PC-3 (cell line): ENCODE data around the gene NSUN4. TPM values are rescaled to one million over a fixed set of nuclear protein-coding genes. Genes with fewer than 3 reads are reported as not detected.
"Not testable (repeated sequence)": the region's sequence is repeated elsewhere in the genome, so short reads cannot be mapped to it uniquely, and the experiment has no call there.

Source experiments
- ATAC-seq: fragments of 200-7000 bp; cut with Tn5 transposase; 2 replicates; pipeline ENCODE4 v1.9.1; 2020; ENCODE audit warnings: mild to moderate bottlenecking, moderate library complexity
- BruUV-seq: library from RNA; stranded (reverse); fragments of 400-500 nt; replicated peaks from 2 replicates; lab custom pipeline; 2021; lab: Mats Ljungman, UMichigan
- CTCF ChIA-PET: fragments of 300-600 bp; sonication (Branson Sonifier 250); formaldehyde crosslinking; loops from one replicate; lab custom pipeline; 2022; ENCODE audit warnings: antibody characterized with exemption; lab: Charles Lee
- POLR2A ChIA-PET: fragments of 300-600 bp; sonication (Branson Sonifier 250); formaldehyde crosslinking; loops from one replicate; lab custom pipeline; 2022; ENCODE audit warnings: antibody characterized with exemption; ENCODE audit not compliant: unreplicated experiment; lab: Charles Lee
- DNase-seq: peaks from one replicate; pipeline ENCODE4 v3.0.0-alpha.2; 2015
- H2AFZ ChIP-seq: fragments of 300-600 bp; sonication (generic); 2 replicates; pipeline ENCODE4 v1.6.0; 2016; ENCODE audit warnings: antibody characterized with exemption, low read length
- H3F3A ChIP-seq: fragments of 300-600 bp; sonication (generic); one replicate; pipeline ENCODE4 v1.6.0; 2017; ENCODE audit warnings: antibody characterized with exemption, low read length, control low read depth, mild to moderate bottlenecking; ENCODE audit not compliant: unreplicated experiment
- H3K27ac ChIP-seq: fragments of 300-600 bp; sonication (generic); 2 replicates; pipeline ENCODE4 v1.5.1; 2016; ENCODE audit warnings: mild to moderate bottlenecking, low read length
- H3K27me3 ChIP-seq: fragments of 300-600 bp; sonication (generic); 2 replicates; pipeline ENCODE4 v1.6.1; 2016; ENCODE audit warnings: low read length, mixed read lengths
- H3K36me3 ChIP-seq: fragments of 300-600 bp; sonication (generic); 2 replicates; pipeline ENCODE4 v1.6.1; 2016; ENCODE audit warnings: low read depth, mixed run types, low read length, mixed read lengths
- H3K4me1 ChIP-seq: fragments of 300-600 bp; sonication (generic); 2 replicates; pipeline ENCODE4 v1.5.1; 2016; ENCODE audit warnings: low read length; ENCODE audit not compliant: insufficient read depth
- H3K4me2 ChIP-seq: fragments of 300-600 bp; sonication (generic); 2 replicates; pipeline ENCODE4 v1.6.0; 2016; ENCODE audit warnings: low read length
- H3K4me3 ChIP-seq: fragments of 300-600 bp; sonication (generic); 2 replicates; pipeline ENCODE4 v1.5.1; 2016; ENCODE audit warnings: mild to moderate bottlenecking, low read length, mixed read lengths
- H3K79me2 ChIP-seq: fragments of 300-600 bp; sonication (generic); 2 replicates; pipeline ENCODE4 v1.6.1; 2017; ENCODE audit warnings: low read length, mixed read lengths
- H3K9ac ChIP-seq: fragments of 300-600 bp; sonication (generic); 2 replicates; pipeline ENCODE4 v1.6.0; 2016; ENCODE audit warnings: mild to moderate bottlenecking, low read length
- H3K9me2 ChIP-seq: fragments of 300-600 bp; sonication (generic); replicated peaks from 2 replicates; pipeline ENCODE4 v1.6.1; 2016; ENCODE audit warnings: mixed run types, low read length, mixed read lengths
- H3K9me3 ChIP-seq: fragments of 300-600 bp; sonication (generic); 2 replicates; pipeline ENCODE4 v1.6.1; 2016; ENCODE audit warnings: low read length, mixed read lengths
- H4K20me1 ChIP-seq: fragments of 300-600 bp; sonication (generic); 2 replicates; pipeline ENCODE4 v1.6.1; 2016; ENCODE audit warnings: low read length, mixed read lengths
- CTCF ChIP-seq: fragments of 300-600 bp; sonication (generic); conservative IDR thresholded peaks from 2 replicates; pipeline ENCODE4 v1.5.1; 2017; ENCODE audit warnings: antibody characterized with exemption, low read depth, mild to moderate bottlenecking, low read length
- EZH2 ChIP-seq: fragments of 300-600 bp; sonication (generic); IDR thresholded peaks from one replicate; pipeline ENCODE4 v1.6.1; 2017; ENCODE audit warnings: antibody characterized with exemption, mild to moderate bottlenecking, low read length; ENCODE audit not compliant: unreplicated experiment
- EZH2phosphoT487 ChIP-seq: fragments of 300-600 bp; sonication (generic); IDR thresholded peaks from 2 replicates; pipeline ENCODE4 v1.6.1; 2018; ENCODE audit warnings: mild to moderate bottlenecking, antibody characterized with exemption, low read length, borderline replicate concordance
- intact Hi-C: fragments of 100-400 bp; cut with micrococcal nuclease; formaldehyde crosslinking; loops from 2 replicates; pipeline ENCODE4 v1.9.0; 2023
- total RNA-seq: library from RNA; depleted of rRNA; stranded (reverse); fragments of >200 nt; gene quantifications from 2 replicates; pipeline ENCODE4 v1.2.3, GENCODE V29; 2014

NSUN4 gene
- total RNA-seq, 1 experiment from 2014 or later, result 16.8 TPM

- Histone ChIP-seq H3K4me3 (no peak overlapping the region), H3K9me3 (no peaks in the 10 kb centered on the region), H4K20me1 (no peaks in the 10 kb centered on the region), H3K79me2 (no peaks in the 10 kb centered on the region), H3K4me1 (no peaks in the 10 kb centered on the region), H2AFZ (no peak overlapping the region), H3K36me3 (peaks cover 29% of the 10 kb centered on the region), H3F3A (no peaks in the 10 kb centered on the region), H3K9me2 (no peaks in the 10 kb centered on the region), H3K4me2 (no peak overlapping the region), H3K27me3 (no peaks in the 10 kb centered on the region), H3K9ac (no peak overlapping the region), H3K27ac (no peak overlapping the region)
- no TSS peak for BruUV-seq
- TF ChIP-seq EZH2phosphoT487 (no peak), CTCF (no peak), EZH2 (no peak)
- intact Hi-C loops, result no loop called here
- ATAC-seq, result no peak; the same call in 1 of the 2 replicates
- DNase-seq, result no peak
- CTCF ChIA-PET, result interaction anchor here (0.6 kb wide), 2 partner anchors 10 to 144 kb away, joined by 3 to 4 read pairs; no protein-coding TSS in a partner anchor
- POLR2A ChIA-PET, result no interaction called here
Observed at GRCh38 chr1:46367072-46367471, 26.5 kb downstream of the NSUN4 start.

- H3K27ac ChIP-seq, H3K4me1 ChIP-seq, H3K4me2 ChIP-seq, DNase-seq, intact Hi-C loops, H3K79me2 ChIP-seq, BruUV-seq, H4K20me1 ChIP-seq, H3K9ac ChIP-seq, POLR2A ChIA-PET, H2AFZ ChIP-seq, ATAC-seq, H3K9me3 ChIP-seq, H3K4me3 ChIP-seq, H3K27me3 ChIP-seq, H3F3A ChIP-seq, H3K9me2 ChIP-seq: not testable (repeated sequence)
- CTCF ChIA-PET, result interaction anchor here (0.6 kb wide), 2 partner anchors 10 to 144 kb away, joined by 3 to 4 read pairs; no protein-coding TSS in a partner anchor
- H3K36me3 ChIP-seq, result peaks cover 23% of the 10 kb centered on the region
Observed at GRCh38 chr1:46367701-46368100, 27.1 kb downstream of the NSUN4 start.

- Histone ChIP-seq H3K4me1 (no peaks in the 10 kb centered on the region), H3K27me3 (no peaks in the 10 kb centered on the region), H4K20me1 (no peaks in the 10 kb centered on the region), H3K79me2 (no peaks in the 10 kb centered on the region), H3K9ac (no peak overlapping the region), H3K9me3 (no peaks in the 10 kb centered on the region), H3K27ac (no peak overlapping the region), H3K36me3 (peaks cover 15% of the 10 kb centered on the region; the same call in 1 of the 2 replicates), H3K4me3 (no peak overlapping the region), H3K4me2 (no peak overlapping the region), H3F3A (no peaks in the 10 kb centered on the region), H2AFZ (no peak overlapping the region), H3K9me2 (no peaks in the 10 kb centered on the region)
- DNase-seq, result no peak
- no peak for TF ChIP-seq EZH2phosphoT487
- no peak for TF ChIP-seq EZH2
- TF ChIP-seq CTCF, result no peak
- CTCF ChIA-PET, result no interaction called here
- no peak for ATAC-seq
- BruUV-seq, result no TSS peak
- POLR2A ChIA-PET, result no interaction called here
- intact Hi-C loops, result no loop called here
Observed at GRCh38 chr1:46368791-46369190, 28.2 kb downstream of the NSUN4 start.
